ENCODE measurements around the gene NDUFA6.

The NDUFA6 gene

GRCh38 chr22:42091455-42091782 lies 847 bp upstream of the NDUFA6 start (continued):
- no peak for TF ChIP-seq CSRNP3 (CRISPR knock-in tag; IDR thresholded peaks at IDR 0.05)

DNA sequence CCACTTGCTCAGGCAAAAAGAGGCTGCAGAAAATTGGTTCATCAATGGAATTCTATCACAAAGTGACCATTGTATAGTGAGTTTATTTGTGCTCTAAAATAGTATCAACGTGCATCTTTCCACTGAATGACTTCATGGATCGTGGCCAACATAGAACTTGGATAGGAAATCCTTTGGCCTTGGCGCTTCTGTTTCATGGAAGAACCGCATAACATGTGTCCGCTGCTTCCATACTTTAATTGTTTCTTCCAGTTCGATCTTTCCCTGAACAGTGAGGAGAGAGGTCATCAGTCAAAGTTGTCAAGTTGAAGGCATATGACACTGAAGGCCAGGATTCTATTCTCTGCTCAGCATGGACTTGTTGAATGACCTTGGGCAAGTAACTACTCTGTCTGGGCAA lies 4.5 kb downstream of the NDUFA6 start:
- TF ChIP-seq ZFP3 (CRISPR knock-in tag; IDR thresholded peaks at IDR 0.05) (no peak), ZNF8 (CRISPR knock-in tag; IDR thresholded peaks at IDR 0.05) (no peak), ISL1 (CRISPR knock-in tag; IDR thresholded peaks at IDR 0.05) (no peak), SNAI2 (CRISPR knock-in tag; IDR thresholded peaks at IDR 0.05) (no peak), BACH2 (CRISPR knock-in tag; IDR thresholded peaks at IDR 0.05; ENCODE audit: borderline replicate concordance) (no peak), TCF4 (CRISPR knock-in tag; IDR thresholded peaks at IDR 0.05; ENCODE audit: borderline replicate concordance) (no peak), ARNTL (CRISPR knock-in tag; IDR thresholded peaks at IDR 0.05; ENCODE audit: borderline replicate concordance, low read depth) (no peak), ZC3H10 (CRISPR knock-in tag; IDR thresholded peaks at IDR 0.05) (no peak), TOX (CRISPR knock-in tag; IDR thresholded peaks at IDR 0.05; ENCODE audit: borderline replicate concordance) (no peak), OSR1 (CRISPR knock-in tag; IDR thresholded peaks at IDR 0.05) (no peak), ZFP30 (CRISPR knock-in tag; IDR thresholded peaks at IDR 0.05) (no peak), GLIS3 (CRISPR knock-in tag; IDR thresholded peaks at IDR 0.05) (no peak), CSRNP3 (CRISPR knock-in tag; IDR thresholded peaks at IDR 0.05) (no peak), ZNF70 (CRISPR knock-in tag; IDR thresholded peaks at IDR 0.05) (no peak)
- TF ChIP-seq, protein P1, sequence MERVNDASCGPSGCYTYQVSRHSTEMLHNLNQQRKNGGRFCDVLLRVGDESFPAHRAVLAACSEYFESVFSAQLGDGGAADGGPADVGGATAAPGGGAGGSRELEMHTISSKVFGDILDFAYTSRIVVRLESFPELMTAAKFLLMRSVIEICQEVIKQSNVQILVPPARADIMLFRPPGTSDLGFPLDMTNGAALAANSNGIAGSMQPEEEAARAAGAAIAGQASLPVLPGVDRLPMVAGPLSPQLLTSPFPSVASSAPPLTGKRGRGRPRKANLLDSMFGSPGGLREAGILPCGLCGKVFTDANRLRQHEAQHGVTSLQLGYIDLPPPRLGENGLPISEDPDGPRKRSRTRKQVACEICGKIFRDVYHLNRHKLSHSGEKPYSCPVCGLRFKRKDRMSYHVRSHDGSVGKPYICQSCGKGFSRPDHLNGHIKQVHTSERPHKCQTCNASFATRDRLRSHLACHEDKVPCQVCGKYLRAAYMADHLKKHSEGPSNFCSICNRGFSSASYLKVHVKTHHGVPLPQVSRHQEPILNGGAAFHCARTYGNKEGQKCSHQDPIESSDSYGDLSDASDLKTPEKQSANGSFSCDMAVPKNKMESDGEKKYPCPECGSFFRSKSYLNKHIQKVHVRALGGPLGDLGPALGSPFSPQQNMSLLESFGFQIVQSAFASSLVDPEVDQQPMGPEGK (CRISPR knock-in tag; IDR thresholded peaks at IDR 0.05; ENCODE audit: borderline replicate concordance) = no peak
- ATAC-seq = no peak

DNA sequence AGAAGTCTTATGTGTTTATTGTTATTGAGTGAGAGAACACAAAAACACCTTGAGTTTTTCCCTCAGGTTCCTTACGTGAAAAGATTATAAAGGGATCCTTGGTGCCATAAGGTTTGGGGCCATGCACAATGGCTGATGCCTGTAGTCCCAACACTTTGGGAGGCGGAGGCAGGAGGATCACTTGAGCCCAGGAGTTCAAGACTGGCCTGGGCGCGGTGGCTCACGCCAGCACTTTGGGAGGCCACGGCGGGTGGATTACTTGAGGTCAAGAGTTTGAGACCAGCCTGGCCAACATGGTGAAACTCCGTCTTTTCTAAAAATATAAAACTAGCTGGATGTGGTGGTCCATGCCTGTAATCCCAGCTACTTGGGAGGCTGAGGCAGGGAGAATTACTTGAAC lies 5.7 kb downstream of the NDUFA6 start:
- no peak for ATAC-seq
- no peak for TF ChIP-seq SNAI2 (CRISPR knock-in tag; IDR thresholded peaks at IDR 0.05)
- TF ChIP-seq, protein P1 (CRISPR knock-in tag; IDR thresholded peaks at IDR 0.05; ENCODE audit: borderline replicate concordance) = no peak
- no peak for TF ChIP-seq ESRRG (CRISPR knock-in tag; IDR thresholded peaks at IDR 0.05)
- TF ChIP-seq ISL1 (CRISPR knock-in tag; IDR thresholded peaks at IDR 0.05) = no peak
- TF ChIP-seq BACH2 (CRISPR knock-in tag; IDR thresholded peaks at IDR 0.05; ENCODE audit: borderline replicate concordance) = no peak
- no peak for TF ChIP-seq CSDC2 (CRISPR knock-in tag; IDR thresholded peaks at IDR 0.05)
- TF ChIP-seq TCF4 (CRISPR knock-in tag; IDR thresholded peaks at IDR 0.05; ENCODE audit: borderline replicate concordance) = no peak
- no peak for TF ChIP-seq RARB (CRISPR knock-in tag; IDR thresholded peaks at IDR 0.05)
- no peak for TF ChIP-seq ZFP3 (CRISPR knock-in tag; IDR thresholded peaks at IDR 0.05)
- TF ChIP-seq, protein P2, sequence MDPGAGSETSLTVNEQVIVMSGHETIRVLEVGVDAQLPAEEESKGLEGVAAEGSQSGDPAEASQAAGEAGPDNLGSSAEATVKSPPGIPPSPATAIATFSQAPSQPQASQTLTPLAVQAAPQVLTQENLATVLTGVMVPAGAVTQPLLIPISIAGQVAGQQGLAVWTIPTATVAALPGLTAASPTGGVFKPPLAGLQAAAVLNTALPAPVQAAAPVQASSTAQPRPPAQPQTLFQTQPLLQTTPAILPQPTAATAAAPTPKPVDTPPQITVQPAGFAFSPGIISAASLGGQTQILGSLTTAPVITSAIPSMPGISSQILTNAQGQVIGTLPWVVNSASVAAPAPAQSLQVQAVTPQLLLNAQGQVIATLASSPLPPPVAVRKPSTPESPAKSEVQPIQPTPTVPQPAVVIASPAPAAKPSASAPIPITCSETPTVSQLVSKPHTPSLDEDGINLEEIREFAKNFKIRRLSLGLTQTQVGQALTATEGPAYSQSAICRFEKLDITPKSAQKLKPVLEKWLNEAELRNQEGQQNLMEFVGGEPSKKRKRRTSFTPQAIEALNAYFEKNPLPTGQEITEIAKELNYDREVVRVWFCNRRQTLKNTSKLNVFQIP (CRISPR knock-in tag; IDR thresholded peaks at IDR 0.05; ENCODE audit: borderline replicate concordance, low read depth) = no peak
- no peak for TF ChIP-seq TOX (CRISPR knock-in tag; IDR thresholded peaks at IDR 0.05; ENCODE audit: borderline replicate concordance)
- TF ChIP-seq ZC3H10 (CRISPR knock-in tag; IDR thresholded peaks at IDR 0.05) = no peak
- no peak for TF ChIP-seq TSHZ2 (CRISPR knock-in tag; IDR thresholded peaks at IDR 0.05)
- no peak for TF ChIP-seq ZFP30 (CRISPR knock-in tag; IDR thresholded peaks at IDR 0.05)
- no peak for TF ChIP-seq CSRNP3 (CRISPR knock-in tag; IDR thresholded peaks at IDR 0.05)
- no peak for TF ChIP-seq ZNF565 (CRISPR knock-in tag; conservative IDR thresholded peaks at IDR 0.05; ENCODE audit: low read depth)
- TF ChIP-seq ARNTL (CRISPR knock-in tag; IDR thresholded peaks at IDR 0.05; ENCODE audit: borderline replicate concordance, low read depth) = no peak
- no peak for TF ChIP-seq OSR1 (CRISPR knock-in tag; IDR thresholded peaks at IDR 0.05)
- no peak for TF ChIP-seq ZNF8 (CRISPR knock-in tag; IDR thresholded peaks at IDR 0.05)
- TF ChIP-seq, protein P3, sequence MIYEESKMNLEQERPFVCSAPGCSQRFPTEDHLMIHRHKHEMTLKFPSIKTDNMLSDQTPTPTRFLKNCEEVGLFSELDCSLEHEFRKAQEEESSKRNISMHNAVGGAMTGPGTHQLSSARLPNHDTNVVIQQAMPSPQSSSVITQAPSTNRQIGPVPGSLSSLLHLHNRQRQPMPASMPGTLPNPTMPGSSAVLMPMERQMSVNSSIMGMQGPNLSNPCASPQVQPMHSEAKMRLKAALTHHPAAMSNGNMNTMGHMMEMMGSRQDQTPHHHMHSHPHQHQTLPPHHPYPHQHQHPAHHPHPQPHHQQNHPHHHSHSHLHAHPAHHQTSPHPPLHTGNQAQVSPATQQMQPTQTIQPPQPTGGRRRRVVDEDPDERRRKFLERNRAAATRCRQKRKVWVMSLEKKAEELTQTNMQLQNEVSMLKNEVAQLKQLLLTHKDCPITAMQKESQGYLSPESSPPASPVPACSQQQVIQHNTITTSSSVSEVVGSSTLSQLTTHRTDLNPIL (CRISPR knock-in tag; IDR thresholded peaks at IDR 0.05; ENCODE audit: low read depth) = no peak
